ENCODE measurements around the gene IL23R.

DNA sequence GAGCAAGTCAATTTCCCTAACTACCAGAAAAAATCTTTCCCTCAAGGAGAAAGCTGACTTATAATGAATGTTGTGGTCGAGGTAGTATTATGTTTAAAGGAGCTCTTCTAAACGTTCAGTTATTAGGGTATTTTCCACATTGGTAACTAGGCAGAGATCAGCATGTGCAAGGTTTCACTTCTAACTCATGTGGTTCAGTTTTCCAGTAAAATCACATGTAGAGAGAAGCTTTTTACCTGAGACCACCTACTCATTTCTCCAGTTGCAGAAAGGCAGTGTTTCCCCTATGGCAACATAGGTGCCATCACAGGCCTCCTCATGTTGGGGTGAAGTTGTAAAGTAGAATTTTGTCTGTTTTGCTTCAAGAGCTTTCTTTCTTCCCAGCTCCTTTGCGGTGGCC, 23.7 kb downstream of the IL23R start:
- no peak for TF ChIP-seq CTCF (IDR thresholded peaks at IDR 0.05; ENCODE audit: extremely low read depth in 1 of 2, insufficient read depth in 1 of 2, low read depth in 1 of 2, low read length in 2 of 2)
- no peak for TF ChIP-seq EZH2 (IDR thresholded peaks at IDR 0.05; ENCODE audit: borderline replicate concordance, low read depth, low read length, severe bottlenecking)
- TF ChIP-seq POLR2A (IDR thresholded peaks at IDR 0.05; ENCODE audit: low read depth, low read length): no peak
- no peak for TF ChIP-seq POLR2AphosphoS5 (IDR thresholded peaks at IDR 0.05; ENCODE audit: insufficient read depth, low read depth, low read length)
- TF ChIP-seq MYC (IDR thresholded peaks at IDR 0.05; ENCODE audit: low read depth, low read length): no peak
- TF ChIP-seq, protein P1, sequence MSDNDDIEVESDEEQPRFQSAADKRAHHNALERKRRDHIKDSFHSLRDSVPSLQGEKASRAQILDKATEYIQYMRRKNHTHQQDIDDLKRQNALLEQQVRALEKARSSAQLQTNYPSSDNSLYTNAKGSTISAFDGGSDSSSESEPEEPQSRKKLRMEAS (IDR thresholded peaks at IDR 0.05; ENCODE audit: insufficient read depth, insufficient read length): no peak
